Frontal cortex (tissue), 4 donors: ENCODE results near the gene F12. TPM values are rescaled to one million over a fixed set of nuclear protein-coding genes. Genes with fewer than 3 reads are reported as not detected.
"Not testable (repeated sequence)": the region's sequence is repeated elsewhere in the genome, so short reads cannot be mapped to it uniquely, and the experiment has no call there.

Experiments used
- DNase-seq, 2 donors: peaks; one replicate each; pipeline ENCODE4 v3.0.0; 2012; ENCODE audit warnings: low spot score in 2 of 2
- FAIRE-seq: peaks from 2 replicates; lab custom pipeline; 2012; peaks lifted over from hg19 to GRCh38; lab: Jason Lieb, UNC
- total RNA-seq: library from RNA; depleted of rRNA; stranded (reverse); fragments of >200 nt; gene quantifications from one replicate; pipeline ENCODE4 v1.2.3, GENCODE V29; 2014
- donor health status: control.
- donor health status: control.
- donor health status: control.

Gene F12
- total RNA-seq, 1 donor from 2014 or later: 2.4 TPM

DNA sequence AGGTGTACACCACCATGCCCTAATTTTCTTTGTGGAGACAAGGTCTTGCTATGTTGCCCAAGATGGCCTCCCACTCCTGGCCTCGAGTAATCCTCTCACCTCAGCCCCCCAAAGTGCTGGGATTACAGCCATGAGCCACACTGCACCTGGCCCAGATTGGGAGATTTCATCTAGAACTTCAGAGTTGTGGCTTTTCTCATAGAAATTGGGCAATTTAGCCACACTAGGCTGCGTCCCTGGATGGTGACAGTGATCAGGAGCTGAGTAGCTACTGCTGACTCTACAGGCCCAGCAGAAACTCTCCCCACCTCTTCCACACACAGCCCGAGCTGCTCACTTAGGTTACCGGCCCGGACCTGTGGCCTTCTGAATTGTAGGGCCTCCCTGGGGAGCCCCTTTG lies 16.6 kb downstream of the F12 start:
- no peak for FAIRE-seq
- DNase-seq: no peak

DNA sequence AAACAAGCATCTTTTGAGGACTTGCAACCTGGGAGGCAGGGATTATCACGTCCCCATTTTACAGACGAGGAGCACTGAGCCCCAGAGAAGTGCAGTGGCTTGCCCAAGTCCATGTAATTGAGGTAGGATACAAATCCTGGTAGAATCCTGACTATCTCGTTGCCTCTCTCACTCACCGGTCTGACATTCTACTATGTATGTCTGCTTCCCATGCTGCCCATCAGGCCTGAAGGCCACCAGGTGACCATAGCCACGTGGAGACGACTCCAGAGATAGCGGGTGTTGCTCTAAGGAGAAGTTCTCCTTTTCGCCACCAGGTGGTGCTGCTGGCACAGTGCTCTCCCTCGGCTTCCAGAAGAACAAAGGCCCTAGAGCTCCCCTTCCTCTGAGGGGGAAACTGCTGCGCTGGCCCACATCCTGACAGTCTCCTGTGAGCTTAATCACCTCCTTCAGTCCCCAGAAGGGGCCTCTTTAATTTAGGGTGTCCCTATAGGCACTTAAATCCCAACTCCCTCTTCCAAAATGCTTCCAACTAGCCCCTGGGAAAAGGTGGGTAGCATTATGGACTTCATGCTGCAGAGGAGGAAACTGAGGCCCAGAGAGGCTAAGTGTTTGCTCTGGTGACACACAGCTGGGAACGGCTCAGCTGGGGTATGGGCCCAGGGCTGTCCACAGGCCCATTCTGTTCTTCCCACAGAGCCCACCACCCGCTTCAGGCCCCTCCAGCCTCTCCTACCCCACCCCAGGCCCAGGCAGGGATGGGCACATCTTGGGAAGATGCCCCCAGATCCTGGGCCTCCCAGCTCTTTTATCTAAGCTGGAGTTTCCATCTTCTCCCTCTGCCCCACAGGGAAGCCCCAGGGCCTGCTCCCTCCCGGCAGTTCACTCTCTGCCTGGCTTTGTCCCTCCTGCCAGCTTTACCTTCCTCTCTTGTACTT lies 18.7 kb downstream of the F12 start:
- FAIRE-seq: no peak
- peak; percentile 87 to 95 for DNase-seq

GRCh38 chr5:177389241-177390169 lies 19.9 kb downstream of the F12 start:
- DNase-seq: no peak

GRCh38 chr5:177388521-177389052 lies 20.8 kb downstream of the F12 start:
- no peak for FAIRE-seq
- no peak for DNase-seq

More at GRCh38 chr5:177389241-177390169, 19.9 kb downstream of the F12 start:
- FAIRE-seq: no peak

GRCh38 chr5:177387405-177387804 lies 22.0 kb downstream of the F12 start:
- no peak for DNase-seq
- no peak for FAIRE-seq

DNA sequence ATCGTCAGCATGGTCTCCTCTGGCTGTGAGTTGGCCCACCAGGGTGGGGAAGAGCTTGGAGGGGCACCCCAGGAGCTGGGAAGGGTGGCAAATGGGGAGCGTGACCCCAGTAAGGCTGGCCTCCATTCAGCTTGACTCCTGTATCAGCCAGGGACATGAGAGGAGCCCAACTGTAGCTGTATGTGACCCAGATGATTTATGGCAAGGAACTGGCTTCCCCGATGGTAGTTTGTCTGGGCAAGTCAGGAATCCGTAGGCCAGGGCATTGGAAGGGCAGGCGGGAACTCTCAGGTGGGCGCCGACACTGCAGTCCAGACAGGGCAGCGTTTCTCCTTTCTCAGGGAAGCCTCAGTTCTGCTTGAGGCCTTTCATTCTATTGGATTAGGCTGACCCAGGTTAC lies 22.8 kb downstream of the F12 start:
- FAIRE-seq (no peak), DNase-seq (no peak)

- DNase-seq: no peak
- no peak for FAIRE-seq
Measured at GRCh38 chr5:177385720-177386119, 23.6 kb downstream of the F12 start.

DNA sequence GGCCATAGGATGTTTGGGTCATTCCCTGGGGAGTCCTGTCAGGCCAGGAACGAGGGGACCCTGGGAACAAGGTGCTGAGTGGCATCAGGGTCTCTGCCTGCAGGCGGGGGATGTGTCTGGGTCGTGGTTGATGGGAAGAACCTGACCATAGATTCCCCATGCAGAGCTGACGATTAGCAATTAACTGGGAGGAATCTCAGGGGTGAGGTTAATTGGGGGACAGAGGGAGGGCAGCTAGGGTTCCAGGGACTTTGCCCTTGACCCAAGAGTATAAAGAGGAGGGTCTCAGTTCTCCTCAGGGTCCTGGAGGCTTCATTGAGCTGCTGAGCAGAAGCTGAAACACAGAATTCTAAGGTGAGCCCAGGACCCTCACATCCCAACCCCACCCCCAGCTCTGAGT lies 25.2 kb downstream of the F12 start, which contains the start of gene SLC34A1:
Gene SLC34A1 (plus strand): TSS at position 301 of the 400 bp plus-strand sequence. CDS start 1,308 bp downstream, outside the sequence.
- FAIRE-seq: no peak

DNA sequence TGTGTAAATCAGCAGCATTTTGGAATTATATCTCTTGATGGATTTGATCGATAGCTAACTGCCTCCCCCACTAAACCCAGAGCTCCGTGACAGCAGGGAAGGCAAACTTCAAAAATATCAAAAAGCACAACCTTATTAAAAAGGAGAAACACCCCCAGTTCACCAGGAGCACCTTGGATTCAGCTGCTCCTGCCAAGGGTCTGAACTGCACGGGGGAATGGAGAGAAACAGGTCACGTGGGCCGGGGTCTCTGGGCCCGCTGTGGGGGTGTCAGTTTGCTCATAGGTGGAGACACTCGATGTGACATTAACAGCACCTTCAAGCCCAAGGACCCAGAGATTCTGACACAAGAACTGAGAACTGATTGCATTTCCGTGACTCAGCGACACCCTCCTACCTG lies 26.2 kb downstream of the F12 start:
- DNase-seq (no peak), FAIRE-seq (no peak)

More for the DNA sequence above, 25.2 kb downstream of the F12 start, which contains the start of gene SLC34A1:
- DNase-seq: no peak

GRCh38 chr5:177382423-177383029 lies 26.8 kb downstream of the F12 start:
- DNase-seq (peak in 1 of 2 donors; percentile 52), FAIRE-seq (no peak)

GRCh38 chr5:177380805-177381126 lies 28.6 kb downstream of the F12 start:
- FAIRE-seq: no peak
- no peak for DNase-seq

DNA sequence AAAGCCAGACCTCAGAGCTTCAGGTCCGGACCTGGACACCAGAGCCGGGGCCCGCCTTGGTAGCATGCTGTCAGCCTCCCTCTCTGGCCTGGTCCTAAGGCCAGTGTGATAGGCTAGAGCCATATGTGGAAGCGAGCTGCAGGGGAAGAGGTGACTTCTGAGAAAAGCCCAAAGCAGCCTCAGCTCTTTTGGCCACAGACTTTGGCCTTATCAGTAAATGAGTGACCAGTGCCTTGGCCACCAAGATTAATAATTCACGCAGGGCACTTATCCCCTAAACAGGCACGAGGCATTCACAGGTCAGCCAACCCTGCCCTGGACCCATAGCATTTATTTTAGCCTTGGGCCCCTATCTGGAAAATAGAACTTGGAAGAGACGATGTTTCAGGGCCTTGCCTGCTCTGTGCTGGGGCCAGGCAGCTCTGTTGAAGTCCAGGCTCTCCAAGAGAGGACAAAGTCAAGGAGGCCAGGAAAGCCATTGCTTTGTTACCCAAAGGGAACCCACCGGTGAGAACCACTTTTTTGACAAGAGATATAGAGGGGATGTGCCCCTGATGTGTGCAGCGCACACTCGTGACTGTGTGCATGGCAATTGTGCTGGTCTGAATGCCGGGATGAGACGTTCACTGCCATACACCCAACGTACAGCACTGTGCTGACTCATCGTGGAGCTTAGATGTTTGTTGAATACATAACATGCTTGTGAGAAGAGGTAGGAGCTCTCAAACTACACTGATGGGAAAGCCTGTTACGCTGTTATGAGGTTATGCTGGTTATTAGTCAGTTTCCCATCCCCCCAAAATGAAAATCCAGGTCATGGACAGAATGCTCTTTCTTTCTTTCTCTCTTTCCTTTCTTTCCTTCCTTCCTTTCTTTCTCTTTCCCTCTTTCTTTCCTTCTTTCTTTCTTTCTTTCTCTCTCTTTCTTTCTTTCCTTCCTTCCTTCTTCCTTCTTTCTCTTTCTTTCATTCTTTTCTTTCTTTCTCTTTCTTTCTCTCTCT lies 30.2 kb downstream of the F12 start:
- DNase-seq (no peak), FAIRE-seq (no peak)

- FAIRE-seq (no peak), DNase-seq (no peak)
Measured at GRCh38 chr5:177377851-177378776, 31.2 kb downstream of the F12 start.

- DNase-seq (no peak), FAIRE-seq (no peak)
Measured at GRCh38 chr5:177376107-177376506, 33.3 kb downstream of the F12 start.

- not testable (repeated sequence) for FAIRE-seq, DNase-seq
Measured at GRCh38 chr5:177375516-177375915, 33.8 kb downstream of the F12 start.

GRCh38 chr5:177374211-177374610 lies 35.2 kb downstream of the F12 start:
- DNase-seq (no peak), FAIRE-seq (no peak)

DNA sequence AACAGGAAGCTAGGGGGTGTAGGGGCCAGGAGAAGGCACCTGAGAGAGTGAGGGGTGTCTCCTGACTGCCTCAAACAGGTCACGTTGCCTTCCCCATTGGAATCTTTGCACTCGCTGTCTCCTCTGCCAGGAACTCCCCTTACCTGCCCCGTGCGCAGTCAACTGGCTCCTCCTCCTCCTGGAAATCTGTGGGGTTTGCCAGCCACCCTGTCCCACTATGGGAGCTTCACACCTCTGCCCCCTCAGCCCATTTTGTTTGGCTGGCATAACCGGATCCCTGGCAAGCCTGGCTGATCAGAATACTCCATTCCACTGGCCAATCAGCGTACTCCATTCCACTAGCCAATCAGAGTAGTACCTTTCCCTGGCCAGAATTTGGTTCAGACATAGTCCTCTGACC lies 35.6 kb downstream of the F12 start:
- DNase-seq (no peak), FAIRE-seq (no peak)

DNA sequence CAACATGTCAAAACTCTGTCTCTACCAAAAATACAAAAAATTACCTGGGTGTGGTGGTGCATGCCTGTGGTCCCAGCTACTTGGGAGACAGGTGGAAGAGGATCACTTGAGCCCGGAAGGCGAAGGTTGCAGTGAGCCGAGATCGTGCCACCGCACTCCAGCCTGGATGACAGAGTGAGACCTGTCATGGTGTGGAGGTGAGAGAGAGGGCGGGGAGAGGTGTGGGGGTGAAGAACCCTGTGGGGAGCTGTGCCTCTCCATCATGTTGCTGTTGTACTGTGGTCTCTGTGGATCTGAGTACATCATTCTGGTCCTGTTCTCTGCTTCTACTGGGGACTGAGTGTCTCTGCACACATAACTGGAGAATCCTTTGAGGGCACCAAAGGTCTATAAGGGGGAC lies 36.5 kb downstream of the F12 start:
- DNase-seq (no peak), FAIRE-seq (no peak)
